Heart right ventricle (tissue), 16 donors: ENCODE measurements around the gene SEMA7A. TPM values are rescaled to one million over a fixed set of nuclear protein-coding genes. Genes with fewer than 3 reads are reported as not detected.
A peak's percentile ranks its signal among the peaks of the same experiment; 100 is the strongest.

ENCODE experiments used
- ATAC-seq, 8 donors: fragments of 200-7000 bp; cut with Tn5 transposase; one replicate each; pipeline ENCODE4 v1.9.1; 2020; ENCODE audit warnings: mild to moderate bottlenecking in 8 of 8, moderate library complexity in 8 of 8, moderate number of reproducible peaks in 1 of 8
- DNase-seq, 2 donors: peaks; one replicate each; pipeline ENCODE4 v3.0.0-alpha.2; 2020
- H3K27ac ChIP-seq, 10 donors: fragments of 200-600 bp; sonication (generic) in 2 of 10; one replicate each; pipeline versions ENCODE4 v1.5.0 to v1.8.0; 2020 to 2022; ENCODE audit warnings: mild to moderate bottlenecking in 3 of 10
- H3K27me3 ChIP-seq, 7 donors: fragments of 200-600 bp; one replicate each; pipeline ENCODE4 v1.8.0; 2021 to 2022; ENCODE audit warnings: mild to moderate bottlenecking in 2 of 7
- H3K36me3 ChIP-seq, 9 donors: fragments of 200-600 bp; sonication (generic) in 1 of 9; one replicate each; pipeline versions ENCODE4 v1.5.0 to v1.8.0; 2020 to 2022; ENCODE audit warnings: mild to moderate bottlenecking in 2 of 9
- H3K4me1 ChIP-seq, 9 donors: fragments of 200-600 bp; sonication (generic) in 1 of 9; one replicate each; pipeline versions ENCODE4 v1.5.0 to v1.8.0; 2020 to 2022; ENCODE audit warnings: mild to moderate bottlenecking in 4 of 9
- H3K4me3 ChIP-seq, 10 donors: fragments of 200-600 bp; sonication (generic) in 2 of 10; one replicate each; pipeline versions ENCODE4 v1.5.0 to v1.8.0; 2020 to 2022; ENCODE audit warnings: mild to moderate bottlenecking in 7 of 10, moderate library complexity in 2 of 10
- H3K9me3 ChIP-seq, 11 donors: fragments of 200-600 bp in 10 of 11; sonication (generic) in 2 of 11; one replicate each; pipeline versions ENCODE4 v1.5.0 to v1.8.0; 2013 to 2022; ENCODE audit warnings: mild to moderate bottlenecking in 2 of 11, control low read depth in 1 of 11, moderate library complexity in 1 of 11
- WGBS, 2 donors: extraction: QIAGEN DNeasy Blood & Tissue Kit; methylation state at CpG; one replicate each; pipeline ENCODE4 v1.1.7; 2013; ENCODE audit warnings: inconsistent platforms in 1 of 2; 5-methylcytosine and 5-hydroxymethylcytosine counted together
- intact Hi-C, 10 donors: fragments of 100-400 bp; cut with DNase I; formaldehyde crosslinking; loops; one replicate each; pipeline versions ENCODE4 v1.11.1 to v1.14.2; 2022
- polyA plus RNA-seq, 2 donors: library from polyadenylated mRNA; stranded (reverse); fragments of 200-250 nt; gene quantifications; one replicate each; pipeline ENCODE4 v1.2.3, GENCODE V29; 2013
- total RNA-seq, 10 donors: library from RNA; stranded (reverse); fragmentation: NEBNext Ultra II Directional in 3 of 10; extraction: Animal tissue kit (Norgen Biotek cat#: 25700) in 3 of 10; gene quantifications; one replicate each; pipeline versions ENCODE4 v1.2.1 to v1.2.4, GENCODE V29; 2021 to 2023
- TF ChIP-seq, protein P1 (sequence below), 9 donors: fragments of 200-600 bp; sonication (generic) in 2 of 9; IDR thresholded peaks; one replicate each; pipeline versions ENCODE4 v1.5.0 to v1.8.0; 2021 to 2022; ENCODE audit warnings: antibody characterized with exemption in 9 of 9, mild to moderate bottlenecking in 5 of 9, moderate library complexity in 1 of 9
- donor health status: Arrhythmogenic right ventricular cardiomyopathy.
- donor health status: ischemic (EF 13 %, LVEDD 7.1; RV severe dilation, severe dysfunction).
- donor health status: healthy with polysubstance abuse.
- donor health status: DM: no; HTN: yes; CAD: no.
- donor health status: DM: no; HTN: no; CAD: no.
- donor health status: ischemic (EF 25% LVEDD 6.9; RV normal size, moderate dysfunction).
- donor health status: ischemic (EF 25% LVEDD 5.7; RV mildly dilated, moderate dysfunction).
- donor health status: healthy.
- donor health status: DM: yes; HTN: yes; CAD: no.
- donor health status: Ischemic cardiomyopathy.
- donor health status: ischemic (EF 35%, LVEDD 5.7; RV mildly dilated, moderate dysfunction).
- donor health status: nonischemic (EF 11% LVEDD 7.7; RV severe dilation, severe dysfunction).
- donor health status: DM: yes; HTN: yes; CAD: no.
- donor health status: PGD.
- donor health status: ischemic (EF 29% LVEDD 5.4; RV normal size, mild dysfunction).
- donor health status: nonischemic (EF 23%, LVEDD 6.1; RV moderate dilation, normal function).

Gene SEMA7A
- total and polyA plus RNA-seq, 12 donors: 0.59 to 5.1 (median 1.6) TPM

DNA sequence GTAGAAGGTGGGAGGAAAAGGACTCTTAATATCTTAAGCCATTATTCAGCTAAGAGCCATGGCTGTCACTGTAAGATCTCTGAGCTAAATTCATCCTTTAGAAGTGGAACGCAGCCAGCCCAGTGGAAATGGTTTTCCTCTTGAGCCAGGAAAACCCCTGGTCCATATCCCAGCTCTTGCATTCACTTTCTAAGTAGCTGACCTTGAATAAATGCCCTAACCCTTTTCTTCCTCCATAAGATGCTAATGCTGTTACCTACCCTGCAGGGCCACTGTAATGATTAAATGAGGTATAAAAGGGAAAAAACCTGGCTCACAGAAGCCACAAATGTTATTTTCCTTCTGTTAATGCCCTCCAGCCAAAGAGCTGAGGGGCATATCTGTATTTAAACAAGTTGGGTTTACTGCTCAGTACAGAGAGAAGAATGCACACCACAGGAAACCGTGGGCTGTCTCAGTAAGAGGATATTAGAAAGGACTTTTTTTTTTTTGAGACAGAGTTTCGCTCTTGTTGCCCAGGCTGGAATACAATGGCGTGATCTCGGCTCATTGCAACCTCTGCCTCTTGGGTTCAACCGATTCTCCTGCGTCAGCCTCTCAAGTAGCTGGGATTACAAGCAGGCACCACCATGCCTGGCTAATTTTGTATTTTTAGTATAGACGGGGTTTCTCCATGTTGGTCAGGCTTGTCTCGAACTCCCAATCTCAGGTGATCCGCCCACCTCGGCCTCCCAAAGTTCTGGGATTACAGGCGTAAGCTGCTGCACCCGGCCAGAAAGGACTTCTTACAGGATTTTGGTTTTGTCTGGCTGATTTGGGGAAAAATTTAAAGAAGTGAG is 20.4 kb upstream of the SEMA7A start:
- Histone ChIP-seq H3K36me3 (peaks cover 0 to 98% (median 64%) of the 10 kb centered on the region in 9 donors), H3K4me3 (no peak overlapping the region), H3K27ac (peak overlapping the region in 2 of 10 donors; percentile 7 to 41), H3K27me3 (no peaks in the 10 kb centered on the region), H3K9me3 (no peaks in the 10 kb centered on the region), H3K4me1 (peaks cover 0 to 15% (median 5%) of the 10 kb centered on the region in 9 donors)
- TF ChIP-seq, protein P1, sequence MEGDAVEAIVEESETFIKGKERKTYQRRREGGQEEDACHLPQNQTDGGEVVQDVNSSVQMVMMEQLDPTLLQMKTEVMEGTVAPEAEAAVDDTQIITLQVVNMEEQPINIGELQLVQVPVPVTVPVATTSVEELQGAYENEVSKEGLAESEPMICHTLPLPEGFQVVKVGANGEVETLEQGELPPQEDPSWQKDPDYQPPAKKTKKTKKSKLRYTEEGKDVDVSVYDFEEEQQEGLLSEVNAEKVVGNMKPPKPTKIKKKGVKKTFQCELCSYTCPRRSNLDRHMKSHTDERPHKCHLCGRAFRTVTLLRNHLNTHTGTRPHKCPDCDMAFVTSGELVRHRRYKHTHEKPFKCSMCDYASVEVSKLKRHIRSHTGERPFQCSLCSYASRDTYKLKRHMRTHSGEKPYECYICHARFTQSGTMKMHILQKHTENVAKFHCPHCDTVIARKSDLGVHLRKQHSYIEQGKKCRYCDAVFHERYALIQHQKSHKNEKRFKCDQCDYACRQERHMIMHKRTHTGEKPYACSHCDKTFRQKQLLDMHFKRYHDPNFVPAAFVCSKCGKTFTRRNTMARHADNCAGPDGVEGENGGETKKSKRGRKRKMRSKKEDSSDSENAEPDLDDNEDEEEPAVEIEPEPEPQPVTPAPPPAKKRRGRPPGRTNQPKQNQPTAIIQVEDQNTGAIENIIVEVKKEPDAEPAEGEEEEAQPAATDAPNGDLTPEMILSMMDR (IDR thresholded peaks at IDR 0.05): no peak
- WGBS, 2 donors: 77 to 79% methylated on average over 13 of the region's 13 CpGs
- intact Hi-C loops: no loop called here
- peak in 4 of 8 donors; percentile 28 to 62 (median 41) for ATAC-seq
- DNase-seq: no peak

DNA sequence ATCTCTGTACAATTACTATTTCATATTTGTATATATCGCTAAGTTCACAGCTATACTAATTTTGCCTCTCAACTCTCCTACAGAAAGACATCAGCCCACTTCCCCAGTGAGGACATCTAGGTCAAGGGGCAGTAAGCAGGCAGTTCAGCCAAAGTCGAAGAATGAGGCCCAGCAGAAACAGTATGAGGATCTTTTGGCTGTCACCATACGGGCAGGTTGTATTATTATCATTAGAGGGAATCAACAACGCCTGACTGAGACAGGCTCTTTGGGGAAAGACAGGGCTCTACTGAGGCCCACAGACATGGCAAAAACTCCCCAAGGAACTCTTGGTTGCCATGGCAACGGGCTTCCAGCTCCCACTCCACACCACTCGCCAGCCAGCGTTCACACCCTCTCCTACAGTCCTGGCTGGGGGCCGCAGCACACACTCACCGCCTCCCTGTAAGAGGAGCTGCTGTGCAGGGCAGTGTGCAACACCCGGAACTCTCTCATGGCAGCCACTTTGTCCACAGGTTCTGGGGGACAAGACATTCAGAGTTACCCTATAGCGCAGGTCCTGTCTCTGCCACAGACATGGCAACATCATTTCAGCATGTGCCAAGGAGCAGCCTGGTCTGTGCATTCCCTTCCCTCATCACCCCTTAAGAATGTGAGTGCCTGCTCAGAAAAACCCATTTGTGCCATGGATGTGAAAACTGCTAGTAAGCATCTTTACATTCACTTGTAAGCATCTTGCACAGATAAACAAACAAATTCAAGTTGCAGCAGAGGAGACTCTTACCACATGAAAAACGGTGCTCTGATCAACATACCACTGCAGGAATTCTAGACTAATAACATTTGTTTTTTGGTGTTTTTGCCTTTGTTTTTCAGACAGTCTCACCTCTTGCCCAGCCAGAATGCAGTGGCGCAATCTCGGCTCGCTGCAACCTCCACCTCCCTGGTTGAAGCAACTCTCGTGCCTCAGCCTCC is 18.4 kb upstream of the SEMA7A start:
- H3K27me3 ChIP-seq: no peaks in the 10 kb centered on the region
- no peak overlapping the region for H3K27ac ChIP-seq
- WGBS, 2 donors: 87 to 89% methylated on average over 16 of the region's 16 CpGs
- no peaks in the 10 kb centered on the region for H3K9me3 ChIP-seq
- no peak overlapping the region for H3K4me3 ChIP-seq
- peaks cover 0 to 15% (median 5%) of the 10 kb centered on the region in 9 donors for H3K4me1 ChIP-seq
- H3K36me3 ChIP-seq: peaks cover 0 to 100% (median 76%) of the 10 kb centered on the region in 9 donors
- DNase-seq (no peak), ATAC-seq (no peak)
- intact Hi-C loops: no loop called here
- TF ChIP-seq, protein P1 (IDR thresholded peaks at IDR 0.05): no peak

DNA sequence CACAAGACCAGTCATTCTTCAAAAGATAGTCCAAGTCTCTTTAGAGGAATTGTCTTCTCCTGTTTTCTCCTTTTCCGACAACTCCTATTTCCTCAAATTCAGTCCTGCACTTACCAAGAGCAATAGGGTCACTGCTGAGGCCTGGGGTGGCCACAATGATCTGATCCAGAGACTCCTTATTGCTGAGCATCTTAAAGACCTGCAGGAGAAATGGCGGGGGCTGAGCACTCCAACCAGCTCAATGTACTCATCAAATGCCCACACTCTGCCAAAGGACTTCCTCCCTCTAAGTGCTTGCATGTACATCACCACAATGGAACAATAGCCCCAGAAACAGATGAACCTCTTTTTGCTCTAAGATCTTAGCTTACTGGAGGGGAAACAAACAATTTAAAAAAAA is 17.6 kb upstream of the SEMA7A start:
- WGBS, 2 donors: 96% methylated on average over 2 of the region's 2 CpGs
- ATAC-seq (no peak), DNase-seq (no peak)
- no peaks in the 10 kb centered on the region for H3K9me3 ChIP-seq
- H3K27me3 ChIP-seq: no peaks in the 10 kb centered on the region
- H3K4me1 ChIP-seq: peaks cover 0 to 15% (median 5%) of the 10 kb centered on the region in 9 donors
- TF ChIP-seq, protein P1 (IDR thresholded peaks at IDR 0.05): no peak
- peaks cover 0 to 100% (median 76%) of the 10 kb centered on the region in 9 donors for H3K36me3 ChIP-seq
- H3K4me3 ChIP-seq: no peak overlapping the region
- H3K27ac ChIP-seq: no peak overlapping the region
- intact Hi-C loops: no loop called here

DNA sequence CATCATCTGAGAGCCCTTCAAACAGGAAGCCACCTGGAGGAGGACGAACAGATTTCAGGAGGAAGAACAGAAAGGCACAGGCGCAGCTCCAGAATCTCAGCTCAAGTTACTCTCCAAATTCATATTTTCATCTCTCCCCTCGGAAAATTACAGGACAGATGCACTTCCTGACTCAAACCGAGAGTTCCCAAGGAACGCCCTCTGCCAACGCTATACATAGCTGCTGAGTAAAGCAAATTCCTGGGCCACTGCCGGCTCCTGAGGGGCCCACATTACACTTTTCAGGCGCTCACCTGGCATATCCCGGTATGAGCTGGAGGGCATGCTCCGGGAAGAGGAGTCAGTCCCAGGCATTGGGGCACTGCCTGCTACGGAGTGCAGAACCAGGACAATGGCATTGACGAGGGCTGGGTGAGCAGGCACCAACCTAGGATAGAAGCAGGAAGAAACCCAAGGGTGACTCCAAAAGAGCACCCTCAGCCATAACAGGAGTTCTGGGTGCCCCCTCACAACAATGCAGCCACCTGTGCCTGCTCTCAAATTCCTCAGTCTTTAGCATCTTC is 16.0 kb upstream of the SEMA7A start:
- Histone ChIP-seq H3K4me3 (no peak overlapping the region), H3K27ac (no peak overlapping the region), H3K27me3 (no peaks in the 10 kb centered on the region), H3K4me1 (peaks cover 0 to 15% (median 5%) of the 10 kb centered on the region in 9 donors), H3K36me3 (peaks cover 0 to 100% (median 80%) of the 10 kb centered on the region in 9 donors), H3K9me3 (no peaks in the 10 kb centered on the region)
- TF ChIP-seq, protein P1 (IDR thresholded peaks at IDR 0.05): no peak
- intact Hi-C loops: loop anchor here in 2 of 10 donors (2.0 to 10.0 kb wide), 2 partner anchors 21 to 45 kb away; no protein-coding TSS in a partner anchor
- DNase-seq (no peak), ATAC-seq (no peak)
- 87 to 93% methylated on average over 12 of the region's 12 CpGs for WGBS, 2 donors
